HG02798 (cell line): ENCODE data around the gene GDF11.
A peak's percentile ranks its signal among the peaks of the same experiment; 100 is the strongest.
"Not testable (repeated sequence)": the region's sequence is repeated elsewhere in the genome, so short reads cannot be mapped to it uniquely, and the experiment has no call there.

ENCODE experiments used
- ATAC-seq: cut with Tn5 transposase; IDR thresholded peaks from one replicate; pipeline ENCODE4 v1.9.1; 2021; ENCODE audit warnings: mild to moderate bottlenecking; ENCODE audit not compliant: unreplicated experiment, poor library complexity

GDF11 gene

DNA sequence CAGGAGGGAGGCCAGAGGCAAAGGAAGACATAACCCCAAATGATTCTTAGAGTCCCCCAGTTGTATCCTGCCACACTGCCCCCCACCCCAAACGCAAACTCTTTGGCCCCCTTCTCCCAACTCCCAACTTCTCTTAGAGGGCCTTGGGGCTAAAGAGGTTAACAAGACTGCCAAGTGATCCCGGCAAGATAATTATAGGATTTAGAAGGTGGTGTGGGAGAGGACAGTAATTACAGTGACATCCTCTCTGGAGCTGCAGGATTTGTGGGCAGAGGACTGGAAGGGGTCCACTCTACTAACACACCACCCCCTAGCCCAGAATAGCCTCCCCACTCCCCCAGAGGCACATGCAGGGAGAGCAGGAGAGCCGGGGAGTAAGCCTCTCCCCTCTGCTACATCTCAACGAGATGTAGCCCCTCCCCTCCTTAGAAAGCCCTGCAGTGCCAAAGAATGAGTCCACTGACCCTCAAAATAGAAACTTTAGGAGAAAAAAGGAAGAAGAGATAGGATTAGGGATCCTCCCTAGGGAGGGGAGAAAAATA, 5.3 kb upstream of the GDF11 start:
- ATAC-seq = no peak

DNA sequence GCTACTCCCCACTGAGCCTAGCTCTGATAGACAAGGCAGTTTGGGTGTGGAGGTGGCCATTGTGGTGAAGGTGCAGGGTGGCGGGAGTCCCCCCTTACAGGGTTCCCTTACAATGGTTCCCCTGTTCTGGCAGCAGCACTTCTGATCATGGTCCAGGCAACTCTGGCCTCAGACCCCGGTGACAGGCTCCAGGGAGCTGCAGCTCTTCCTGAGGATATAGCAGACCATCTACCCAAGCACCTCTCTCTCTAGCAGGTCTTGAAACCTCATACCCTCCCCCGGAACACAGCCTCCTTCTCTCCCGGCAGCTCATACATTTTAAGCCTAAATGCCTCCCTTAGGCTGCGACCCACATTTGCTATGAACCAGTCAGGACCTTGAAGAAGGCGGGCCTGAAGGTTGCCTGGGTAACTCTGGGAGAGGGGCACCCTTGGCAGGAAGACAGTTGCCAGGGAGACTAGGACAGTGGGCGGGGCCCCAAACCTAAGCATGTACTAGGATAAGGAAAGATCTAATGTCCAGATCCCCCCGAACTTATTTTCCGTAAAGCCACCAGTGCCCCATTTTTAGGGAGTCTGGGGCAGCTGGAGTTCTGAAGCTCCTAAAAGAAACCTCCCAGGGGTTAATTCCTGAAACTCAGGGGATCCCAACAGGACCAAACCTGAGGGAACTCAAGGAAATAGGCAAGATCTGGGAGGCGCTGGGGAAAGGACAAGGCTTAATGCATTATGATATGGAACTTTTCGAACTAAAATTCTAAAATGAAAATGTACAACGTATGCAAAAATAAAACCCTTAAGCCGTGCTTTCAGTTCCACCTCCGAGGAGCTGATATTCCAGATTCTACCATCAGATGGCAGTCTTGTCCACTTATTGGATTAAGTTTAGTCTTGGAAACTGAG, 4.5 kb upstream of the GDF11 start:
- peak; percentile 87 for ATAC-seq

DNA sequence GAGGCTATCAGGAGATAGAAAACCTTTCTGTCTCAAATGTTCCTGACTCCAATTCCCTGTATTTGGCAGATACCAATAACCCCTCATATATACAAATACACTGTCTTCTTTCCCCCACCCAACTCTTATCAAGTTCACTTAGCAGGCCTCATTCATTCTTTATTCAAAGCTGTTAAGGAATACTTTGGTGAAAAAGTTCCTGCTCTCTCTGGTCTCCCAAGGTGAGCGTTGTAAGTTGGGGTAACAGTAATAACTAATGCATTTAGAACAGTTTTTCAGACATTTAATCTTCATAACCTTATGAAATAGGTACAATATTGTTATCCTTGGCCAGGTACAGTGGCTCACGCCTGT, 3.9 kb upstream of the GDF11 start:
- ATAC-seq = no peak

DNA sequence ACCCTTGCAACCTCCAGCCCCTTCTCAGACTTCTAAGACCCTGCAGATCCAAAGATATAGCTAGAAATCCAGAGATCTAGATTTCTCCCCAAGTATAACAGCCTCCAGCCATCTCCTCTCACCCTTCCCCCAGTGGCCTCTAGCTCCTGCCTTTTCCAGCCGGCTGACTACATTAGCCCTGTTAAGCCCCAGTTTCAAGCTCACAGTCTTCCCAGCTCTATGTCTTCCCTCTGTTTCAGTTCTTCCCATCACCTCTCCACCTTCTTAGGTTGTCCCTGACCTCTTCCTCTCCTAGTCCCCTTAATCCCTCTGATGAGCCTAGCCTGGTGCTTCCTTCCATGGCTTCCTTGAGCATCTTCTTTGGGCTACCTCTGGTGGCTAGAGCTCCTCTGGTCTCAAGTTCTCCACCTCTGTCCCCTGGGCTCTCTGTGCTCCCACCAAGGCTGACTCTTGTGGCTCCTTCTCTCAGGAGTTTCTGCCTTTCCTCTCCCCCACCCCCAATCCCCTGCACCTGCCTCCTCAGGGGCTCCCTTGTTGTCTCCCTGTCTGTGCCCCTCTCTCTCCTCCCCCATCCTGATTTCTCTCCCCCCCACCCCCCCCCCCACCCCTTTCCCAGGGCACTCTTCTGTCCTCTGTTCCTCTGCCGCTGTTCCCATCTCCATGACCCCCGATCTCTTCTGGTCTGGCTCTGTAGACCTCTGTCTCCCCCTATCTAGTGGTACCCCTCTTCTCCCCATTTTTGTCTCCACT, 816 bp upstream of the GDF11 start:
- no peak for ATAC-seq

DNA sequence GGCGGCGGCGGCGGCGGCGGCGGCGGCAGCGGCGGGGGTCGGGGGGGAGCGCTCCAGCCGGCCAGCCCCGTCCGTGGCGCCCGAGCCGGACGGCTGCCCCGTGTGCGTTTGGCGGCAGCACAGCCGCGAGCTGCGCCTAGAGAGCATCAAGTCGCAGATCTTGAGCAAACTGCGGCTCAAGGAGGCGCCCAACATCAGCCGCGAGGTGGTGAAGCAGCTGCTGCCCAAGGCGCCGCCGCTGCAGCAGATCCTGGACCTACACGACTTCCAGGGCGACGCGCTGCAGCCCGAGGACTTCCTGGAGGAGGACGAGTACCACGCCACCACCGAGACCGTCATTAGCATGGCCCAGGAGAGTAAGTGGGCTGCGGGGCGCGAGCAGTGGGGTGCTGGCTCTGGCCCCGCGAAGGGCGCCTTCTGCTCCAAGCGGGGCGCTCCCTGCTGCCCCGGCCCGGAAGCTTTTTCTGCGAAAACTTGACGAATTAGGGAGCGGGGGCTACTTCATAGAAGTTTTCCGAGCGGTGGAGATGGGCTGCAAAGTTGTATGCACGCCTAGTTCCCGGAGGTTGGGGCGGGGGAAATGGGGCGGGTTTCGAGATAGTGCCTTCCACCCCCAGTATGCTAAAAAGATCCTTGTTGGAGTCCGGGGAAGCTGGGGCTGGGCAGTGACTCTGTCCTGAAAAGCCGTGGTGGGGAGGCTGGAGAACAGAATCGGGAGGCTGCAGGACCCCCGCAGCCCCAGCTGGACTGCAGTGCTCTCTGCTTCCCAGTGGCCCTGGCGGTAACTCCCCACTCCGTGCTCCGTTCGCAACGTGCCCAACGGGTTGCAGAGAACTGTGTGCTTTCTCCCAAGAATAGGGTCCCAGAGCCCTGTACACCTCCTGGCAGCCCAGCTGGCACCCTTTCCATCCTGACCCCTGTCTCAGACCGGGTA, 751 bp downstream of the GDF11 start:
- peak; percentile 57 for ATAC-seq

DNA sequence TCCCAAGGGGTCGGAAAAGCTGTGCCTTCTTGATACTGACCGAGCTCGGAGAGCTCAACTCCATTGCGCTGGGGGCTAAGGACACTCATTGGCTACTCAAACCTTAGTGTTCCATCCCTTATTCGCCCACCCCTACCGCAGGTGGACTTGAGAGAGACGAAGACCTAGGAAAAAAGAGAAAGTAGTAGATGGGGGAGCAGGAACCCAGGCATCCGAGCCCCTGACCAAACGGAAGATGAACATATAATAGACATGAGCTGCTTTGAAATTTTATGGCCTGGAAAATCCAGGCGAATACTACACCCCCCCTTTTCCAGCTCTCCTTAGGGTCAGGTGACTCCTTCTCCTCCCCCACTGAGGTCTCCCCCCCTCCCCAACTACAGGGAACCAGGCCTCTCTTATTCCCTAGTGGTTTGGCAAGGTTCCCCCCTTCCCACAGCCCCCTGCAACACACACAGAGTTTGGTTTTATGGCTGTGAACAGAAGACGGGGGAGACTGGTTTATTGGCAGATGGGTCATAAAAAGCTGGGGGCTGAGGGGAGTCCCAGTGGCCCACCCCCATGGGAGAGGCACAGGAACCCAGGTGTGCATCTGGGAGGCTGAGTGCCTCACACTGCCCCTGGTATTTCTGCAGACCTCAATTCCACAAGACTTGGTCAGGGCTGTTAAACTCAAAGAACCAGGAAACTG, 1.6 kb downstream of the GDF11 start:
- ATAC-seq = no peak

DNA sequence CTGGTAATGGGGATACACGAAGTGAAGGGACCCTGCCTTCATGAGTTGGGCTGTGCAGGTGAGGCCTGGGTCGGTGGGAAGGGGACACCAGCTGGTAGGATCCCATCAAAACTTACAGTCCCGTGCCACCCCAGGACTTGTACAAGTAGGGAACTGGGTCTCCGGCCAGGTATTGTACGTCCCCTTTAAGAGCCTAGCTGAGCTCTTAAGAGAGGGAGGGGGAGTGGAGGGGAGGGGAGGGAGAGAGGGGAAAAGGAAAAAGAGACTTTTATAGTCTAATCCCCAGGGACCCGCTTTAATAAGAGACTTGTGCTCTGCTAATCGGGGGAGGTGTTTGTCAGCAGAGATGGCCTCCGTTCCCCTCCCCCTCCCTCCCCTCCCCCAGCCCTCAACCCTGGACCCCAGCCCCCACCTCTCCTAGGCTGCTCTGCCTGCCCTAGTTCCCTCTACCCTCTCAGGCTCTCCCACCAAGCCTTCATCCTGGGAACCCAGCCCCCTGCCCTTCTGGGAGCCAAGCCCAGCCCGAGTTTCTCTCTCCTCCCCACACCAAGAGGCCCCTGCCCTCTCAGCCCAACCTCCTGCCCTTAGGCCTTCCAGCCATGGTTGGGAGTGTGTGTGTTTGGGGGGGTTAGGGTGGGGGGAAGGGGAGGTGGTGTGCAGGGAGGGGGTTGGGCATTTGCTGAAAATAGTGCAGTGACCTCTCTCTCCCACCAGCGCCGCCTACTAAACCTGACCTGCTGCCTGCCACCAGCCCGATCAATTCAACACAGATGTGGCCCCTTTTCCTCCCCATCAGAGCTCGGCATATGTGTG, 2.6 kb downstream of the GDF11 start:
- ATAC-seq = no peak

DNA sequence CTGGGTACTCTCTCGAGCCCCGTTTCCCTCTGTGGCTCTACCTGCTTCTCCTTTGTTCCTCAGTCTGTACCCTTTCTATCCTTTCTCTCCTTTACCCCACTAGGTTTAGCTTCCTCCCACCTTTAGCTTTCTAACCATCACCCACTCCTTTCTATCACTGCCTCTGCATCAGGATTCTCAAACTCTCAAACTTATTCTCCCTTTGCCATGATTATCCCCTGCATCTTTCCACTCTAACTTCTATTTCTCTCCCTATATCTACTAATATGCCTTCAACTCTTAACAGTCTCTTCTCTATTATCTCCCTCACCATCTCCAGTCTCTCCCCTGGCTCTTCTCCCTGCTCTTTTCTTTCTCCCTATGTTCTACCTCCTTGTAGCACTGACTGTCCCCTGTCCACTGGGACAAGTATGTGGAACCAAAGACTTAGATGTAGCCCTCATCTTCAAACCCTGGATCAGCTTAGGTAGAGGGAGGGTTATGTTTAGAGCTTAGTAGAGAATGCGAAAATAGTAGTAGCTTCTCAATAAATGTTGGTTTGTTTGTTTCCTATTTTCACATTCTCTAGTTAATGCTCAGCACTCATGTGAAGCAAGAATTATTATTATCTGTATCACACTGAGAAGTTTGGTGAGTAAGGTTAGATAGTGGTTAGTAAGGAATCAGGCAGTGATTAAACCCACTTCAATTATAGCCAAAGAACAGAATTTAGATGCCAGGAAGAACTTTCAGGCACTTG, 3.4 kb downstream of the GDF11 start:
- no peak for ATAC-seq

DNA sequence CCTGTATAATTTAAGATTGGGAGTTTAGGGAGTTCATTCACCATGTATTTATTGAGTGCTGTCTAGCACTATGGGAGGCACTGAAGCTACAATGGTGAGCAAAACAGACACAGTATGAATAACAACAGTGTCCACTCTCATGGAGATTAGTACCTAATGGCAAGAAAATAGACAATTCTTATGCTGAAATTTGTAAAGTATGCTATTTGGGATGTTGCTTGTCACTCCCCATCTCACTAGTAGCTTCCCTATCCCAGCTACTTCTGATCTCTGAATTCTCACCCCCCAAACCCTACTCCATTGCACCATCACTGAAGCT, 4.0 kb downstream of the GDF11 start:
- no peak for ATAC-seq

DNA sequence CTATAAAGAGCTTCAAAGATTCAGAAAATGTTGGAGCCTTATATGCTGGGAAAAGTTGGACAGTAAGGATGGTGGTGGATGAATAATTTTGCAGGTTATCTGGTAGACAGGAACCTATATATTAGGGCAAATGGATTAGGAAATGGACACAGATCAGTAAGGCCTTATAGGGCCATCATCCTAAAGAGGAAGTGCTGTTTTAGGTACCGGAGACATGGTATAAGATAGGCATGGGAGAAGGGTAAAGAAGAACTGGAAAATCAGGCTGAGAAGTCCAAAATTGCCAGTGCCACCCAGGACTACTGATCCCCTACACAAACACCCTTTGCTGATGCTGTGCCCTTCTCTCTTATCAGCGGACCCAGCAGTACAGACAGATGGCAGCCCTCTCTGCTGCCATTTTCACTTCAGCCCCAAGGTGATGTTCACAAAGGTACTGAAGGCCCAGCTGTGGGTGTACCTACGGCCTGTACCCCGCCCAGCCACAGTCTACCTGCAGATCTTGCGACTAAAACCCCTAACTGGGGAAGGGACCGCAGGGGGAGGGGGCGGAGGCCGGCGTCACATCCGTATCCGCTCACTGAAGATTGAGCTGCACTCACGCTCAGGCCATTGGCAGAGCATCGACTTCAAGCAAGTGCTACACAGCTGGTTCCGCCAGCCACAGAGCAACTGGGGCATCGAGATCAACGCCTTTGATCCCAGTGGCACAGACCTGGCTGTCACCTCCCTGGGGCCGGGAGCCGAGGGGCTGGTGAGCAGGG, 5.5 kb downstream of the GDF11 start:
- ATAC-seq = no peak

DNA sequence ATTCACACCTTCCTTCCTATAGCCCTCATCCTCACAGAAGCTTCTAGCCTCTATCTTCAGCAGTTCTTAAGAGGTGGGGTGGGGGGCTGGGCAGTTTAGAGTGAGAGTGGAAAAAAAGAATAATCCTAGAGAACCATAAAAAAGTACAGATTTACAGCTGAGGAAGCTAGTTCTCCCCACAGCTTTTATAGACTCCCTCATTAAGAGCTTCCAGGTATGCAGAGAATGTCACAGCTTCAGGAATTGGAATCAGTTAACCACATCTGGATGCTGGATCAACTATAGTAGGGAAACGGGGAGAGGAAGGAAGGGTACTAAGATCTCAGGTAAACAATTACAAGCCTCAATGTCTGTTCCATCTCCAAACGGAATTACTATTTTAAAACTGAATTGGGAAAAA, 12.3 kb downstream of the GDF11 start:
- no peak for ATAC-seq

DNA sequence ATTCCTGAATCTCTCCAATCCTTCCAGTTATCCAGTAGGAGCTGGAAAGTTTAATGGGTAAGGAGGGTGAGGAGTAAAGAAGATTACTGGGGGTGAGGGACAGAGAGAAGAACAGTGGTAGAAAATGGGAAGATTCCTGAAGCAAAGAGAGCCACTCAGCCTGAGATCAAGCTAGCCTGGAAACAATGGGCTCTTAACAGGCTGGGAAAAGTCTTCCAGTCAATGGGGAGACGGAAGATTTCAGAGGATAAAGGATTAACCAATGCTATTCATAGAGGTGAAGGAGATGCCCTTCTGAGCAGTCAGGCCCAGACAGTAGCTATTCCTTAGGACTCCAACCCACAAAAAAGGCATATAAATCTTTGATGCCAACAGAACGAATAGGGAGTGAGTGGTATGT, 14.8 kb downstream of the GDF11 start:
- ATAC-seq = no peak

DNA sequence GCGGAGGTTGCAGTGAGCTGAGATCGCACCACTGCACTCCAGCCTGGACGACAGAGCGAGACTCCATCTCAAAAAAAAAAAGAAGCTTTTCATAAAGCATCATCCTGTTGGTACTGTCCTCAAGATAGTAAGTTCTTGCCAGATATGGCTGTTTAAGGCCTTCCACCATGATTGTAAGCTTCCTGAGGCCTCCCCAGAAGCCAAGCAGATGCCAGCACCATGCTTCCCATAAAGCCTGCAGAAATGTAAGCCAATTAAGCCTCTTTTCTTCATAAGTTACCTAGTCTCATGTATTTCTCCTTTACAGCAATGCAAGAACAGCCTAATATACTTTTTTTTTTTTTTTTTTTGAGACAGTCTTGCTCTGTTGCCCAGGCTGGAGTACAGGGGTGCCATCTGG, 15.7 kb downstream of the GDF11 start:
- ATAC-seq = not testable (repeated sequence)

DNA sequence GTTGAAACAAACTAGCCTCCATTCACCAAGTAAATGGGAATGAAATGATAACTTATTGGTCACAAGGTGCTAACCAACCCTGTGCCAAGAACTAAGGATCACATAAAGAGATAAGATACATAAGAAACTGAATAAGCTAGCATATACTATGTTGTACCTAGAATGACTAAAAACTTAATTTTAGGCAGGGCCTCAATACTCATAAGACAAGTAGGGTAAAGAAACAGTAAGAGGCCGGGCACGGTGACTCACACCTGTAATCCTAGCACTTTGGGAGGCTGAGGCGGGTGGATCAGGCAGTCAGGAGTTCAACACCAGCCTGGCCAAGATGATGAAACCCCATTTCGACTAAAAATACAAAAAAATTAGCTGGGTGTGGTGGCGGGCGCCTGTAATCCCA, 17.7 kb downstream of the GDF11 start:
- no peak for ATAC-seq

DNA sequence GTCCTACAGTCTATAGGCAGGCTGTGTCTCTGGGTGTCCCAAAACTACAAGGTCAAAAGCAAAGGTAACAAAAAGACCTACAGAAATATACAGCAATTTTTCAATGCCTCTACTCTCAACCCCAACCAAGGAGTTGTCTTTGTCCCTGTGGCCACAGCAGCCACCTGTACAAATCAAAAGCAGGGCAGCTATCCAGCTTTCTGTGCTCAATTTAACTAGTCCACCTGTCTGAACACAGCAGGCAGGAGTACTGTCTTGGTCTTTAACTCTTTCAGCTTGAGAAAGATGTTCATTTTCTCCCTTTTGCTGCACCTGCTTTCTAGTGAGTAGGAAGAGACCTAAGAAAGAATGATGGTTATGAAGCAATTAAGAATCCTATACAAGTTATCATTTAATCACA, 19.7 kb downstream of the GDF11 start:
- no peak for ATAC-seq

DNA sequence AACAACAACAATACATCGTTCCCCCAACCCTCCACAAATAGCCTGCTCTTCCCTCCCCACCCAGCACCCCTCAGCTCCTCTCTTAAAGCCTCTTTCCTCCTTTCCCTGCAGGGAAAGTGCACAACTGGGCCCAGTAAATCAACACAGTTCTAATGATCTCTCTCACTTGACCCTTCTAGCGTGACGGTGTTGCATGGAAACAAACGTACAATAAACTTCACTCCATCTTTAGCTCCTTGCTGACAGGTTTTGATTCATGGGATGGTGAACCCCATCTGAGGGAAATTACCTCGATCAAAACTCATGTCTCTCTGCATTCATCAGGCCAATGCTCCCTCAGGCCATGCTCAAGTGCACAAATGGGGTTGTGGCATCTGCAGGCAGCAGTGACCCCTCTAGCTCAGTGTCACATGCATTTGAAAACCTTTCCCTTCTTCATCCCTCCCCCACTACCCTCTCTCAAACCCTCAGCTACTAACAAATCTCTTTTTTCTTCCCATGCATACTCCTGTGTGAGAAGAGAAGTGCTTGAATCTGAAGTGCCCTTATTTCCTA, 22.9 kb downstream of the GDF11 start:
- no peak for ATAC-seq

DNA sequence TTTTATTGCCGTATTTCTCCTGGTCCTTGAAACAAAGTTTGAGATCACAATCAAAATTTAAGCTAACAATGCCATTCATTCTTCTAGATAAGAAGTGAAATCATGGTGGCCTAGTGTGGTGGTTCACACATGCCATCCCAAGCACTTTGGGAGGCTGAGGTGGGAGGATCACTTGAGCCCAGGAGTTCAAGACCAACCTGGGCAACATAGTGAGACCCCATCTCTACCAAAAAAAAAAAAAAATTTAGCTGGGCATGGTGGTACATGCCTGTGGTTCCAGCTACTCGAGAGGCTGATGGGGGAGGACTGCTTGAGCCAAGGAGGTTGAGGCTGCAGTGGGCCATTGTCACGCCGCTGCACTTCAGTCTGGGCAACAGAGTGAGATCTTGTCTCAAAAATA, 24.2 kb downstream of the GDF11 start:
- ATAC-seq = no peak

DNA sequence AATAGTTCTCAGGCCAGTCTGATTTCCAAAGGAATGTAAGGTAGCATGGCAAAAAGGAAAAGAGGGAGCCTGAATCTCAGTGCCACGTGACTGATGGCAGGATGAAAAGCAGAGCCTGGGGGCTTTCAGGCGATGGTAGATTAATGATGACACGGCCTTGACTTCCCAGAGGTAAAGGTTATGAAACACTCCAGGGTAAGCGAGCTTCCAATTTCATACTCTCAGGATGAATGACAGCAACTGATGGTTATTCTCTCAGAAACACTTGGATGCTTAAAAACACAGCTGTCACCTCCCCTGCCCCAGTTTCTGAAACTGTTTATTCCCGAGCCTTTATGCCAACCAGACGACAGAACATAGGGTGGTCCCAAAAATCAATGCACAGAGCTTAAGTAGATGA, 28.8 kb downstream of the GDF11 start:
- no peak for ATAC-seq
